ENCODE results near the gene CPNE2.
"Not testable (repeated sequence)": the region's sequence is repeated elsewhere in the genome, so short reads cannot be mapped to it uniquely, and the experiment has no call there.

The CPNE2 gene

GRCh38 chr16:57058291-57058861 lies 34.0 kb upstream of the CPNE2 start:
- no peaks in the 10 kb centered on the region for H3K36me3 ChIP-seq
- H3K4me1 ChIP-seq, result peaks cover 21% of the 10 kb centered on the region
- no peaks in the 10 kb centered on the region for H3K27me3 ChIP-seq
- TF ChIP-seq CTCF (IDR thresholded peaks at IDR 0.05; ENCODE audit: low read depth, low read length), result no peak
- H3K4me3 ChIP-seq (ENCODE audit: low read depth, low read length), result no peak overlapping the region
- no peak for DNase-seq
- H3K9me3 ChIP-seq, result no peaks in the 10 kb centered on the region

- peak; percentile 65 for DNase-seq
- Histone ChIP-seq H3K36me3 (no peaks in the 10 kb centered on the region), H3K4me3 (ENCODE audit: low read depth, low read length) (no peak overlapping the region), H3K9me3 (no peaks in the 10 kb centered on the region), H3K27me3 (no peaks in the 10 kb centered on the region), H3K4me1 (peaks cover 21% of the 10 kb centered on the region)
- TF ChIP-seq CTCF (IDR thresholded peaks at IDR 0.05; ENCODE audit: low read depth, low read length), result no peak
Observed at GRCh38 chr16:57060323-57061083, 31.9 kb upstream of the CPNE2 start.

- H3K4me1 ChIP-seq, result peaks cover 21% of the 10 kb centered on the region
- peak; percentile 75 for DNase-seq
- no peaks in the 10 kb centered on the region for H3K36me3 ChIP-seq
- H3K4me3 ChIP-seq (ENCODE audit: low read depth, low read length), result no peak overlapping the region; the same call in 1 of the 2 replicates
- no peak for TF ChIP-seq CTCF (IDR thresholded peaks at IDR 0.05; ENCODE audit: low read depth, low read length)
- no peaks in the 10 kb centered on the region for H3K9me3 ChIP-seq
- H3K27me3 ChIP-seq, result no peaks in the 10 kb centered on the region
Observed at GRCh38 chr16:57061084-57061905, 31.1 kb upstream of the CPNE2 start.

- Histone ChIP-seq H3K27me3 (no peaks in the 10 kb centered on the region), H3K4me1 (peaks cover 21% of the 10 kb centered on the region), H3K9me3 (no peaks in the 10 kb centered on the region), H3K36me3 (no peaks in the 10 kb centered on the region), H3K4me3 (ENCODE audit: low read depth, low read length) (peak overlapping the region; percentile 1; the same call in 1 of the 2 replicates)
- peak; percentile 75 for DNase-seq
- no peak for TF ChIP-seq CTCF (IDR thresholded peaks at IDR 0.05; ENCODE audit: low read depth, low read length)
Observed at GRCh38 chr16:57062329-57062728, 30.1 kb upstream of the CPNE2 start.

- not testable (repeated sequence) for H3K36me3 ChIP-seq, H3K9me3 ChIP-seq
Observed at GRCh38 chr16:57063189-57063588, 29.2 kb upstream of the CPNE2 start.

GRCh38 chr16:57064995-57065394 lies 27.4 kb upstream of the CPNE2 start:
- H3K27me3 ChIP-seq, result no peaks in the 10 kb centered on the region
- DNase-seq, result no peak
- no peaks in the 10 kb centered on the region for H3K36me3 ChIP-seq
- H3K4me3 ChIP-seq (ENCODE audit: low read depth, low read length), result no peak overlapping the region
- peaks cover 21% of the 10 kb centered on the region for H3K4me1 ChIP-seq
- no peak for TF ChIP-seq CTCF (IDR thresholded peaks at IDR 0.05; ENCODE audit: low read depth, low read length)
- no peaks in the 10 kb centered on the region for H3K9me3 ChIP-seq

More at GRCh38 chr16:57063189-57063588, 29.2 kb upstream of the CPNE2 start:
- peaks cover 21% of the 10 kb centered on the region for H3K4me1 ChIP-seq
- not testable (repeated sequence) for H3K27me3 ChIP-seq; H3K4me3 ChIP-seq (ENCODE audit: low read depth, low read length); DNase-seq

All from BE2C (cell line).